Pancreas (tissue), 10 donors: Measurements from ENCODE around the gene DIP2C. TPM values are rescaled to one million over a fixed set of nuclear protein-coding genes. Genes with fewer than 3 reads are reported as not detected.

ENCODE experiments used
- ATAC-seq, 4 donors: fragments of 200-7000 bp; cut with Tn5 transposase; one replicate each; pipeline versions ENCODE4 v1.8.0 to v1.9.1; 2020; ENCODE audit warnings: mild to moderate bottlenecking in 4 of 4, moderate library complexity in 4 of 4
- DNase-seq, 6 donors: peaks; one replicate each; pipeline ENCODE4 v3.0.0-alpha.2; 2020
- FAIRE-seq: peaks from 2 replicates; lab custom pipeline; 2012; peaks lifted over from hg19 to GRCh38; lab: Jason Lieb, UNC
- H3K27ac ChIP-seq, 4 donors: fragments of 200-600 bp; sonication (generic); 1 replicate in 3 of 4; 2 replicates in 1 of 4; pipeline versions ENCODE4 v1.5.0 to v1.8.0; 2020
- H3K27me3 ChIP-seq, 4 donors: fragments of 200-600 bp; one replicate each; pipeline ENCODE4 v1.8.0; 2021
- H3K36me3 ChIP-seq, 3 donors: fragments of 200-600 bp; sonication (generic) in 1 of 3; one replicate each; pipeline versions ENCODE4 v1.5.0 to v1.8.0; 2020 to 2021
- H3K4me1 ChIP-seq, 3 donors: fragments of 200-600 bp; one replicate each; pipeline ENCODE4 v1.8.0; 2021
- H3K4me3 ChIP-seq, 4 donors: fragments of 200-600 bp; sonication (generic) in 2 of 4; one replicate each; pipeline versions ENCODE4 v1.5.0 to v1.8.0; 2020 to 2021
- H3K9me3 ChIP-seq, 4 donors: fragments of 200-600 bp; one replicate each; pipeline ENCODE4 v1.8.0; 2021
- WGBS, 2 donors: extraction: QIAGEN DNeasy Blood & Tissue Kit; methylation state at CpG; one replicate each; pipeline ENCODE4 v1.1.7; 2013; 5-methylcytosine and 5-hydroxymethylcytosine counted together
- intact Hi-C, 3 donors: fragments of 100-400 bp; cut with DNase I; formaldehyde crosslinking; loops; one replicate each; pipeline versions ENCODE4 v1.11.1 to v1.14.2; 2022
- polyA plus RNA-seq, 2 donors: library from polyadenylated mRNA; stranded (reverse); fragments of 200-250 nt; gene quantifications; one replicate each; pipeline ENCODE4 v1.2.3, GENCODE V29; 2013
- total RNA-seq, 6 donors: library from RNA; stranded (reverse); fragmentation: NEBNext Ultra II Directional in 4 of 6; extraction: Animal tissue kit (Norgen Biotek cat#: 25700) in 4 of 6; gene quantifications; one replicate each; pipeline versions ENCODE4 v1.2.1 to v1.2.4, GENCODE V29; 2021 to 2023
- TF ChIP-seq, protein P1 (sequence below), 4 donors: fragments of 200-600 bp; sonication (generic) in 3 of 4; IDR thresholded peaks; one replicate each; pipeline versions ENCODE4 v1.5.0 to v1.8.0; 2021; ENCODE audit warnings: antibody characterized with exemption in 4 of 4
- donor health status: healthy with polysubstance abuse.
- donor health status: DM: no; HTN: no; CAD: no; lungs with moderate emphysema.
- donor health status: DM: no; HTN: no; CAD: no.
- donor health status: control.
- donor health status: control.
- donor health status: Bipolar disorder and iron deficiency.
- donor health status: DM: yes; HTN: yes; CAD: no.
- donor health status: DM: no; HTN: no; CAD: no.
- donor health status: DM: no; HTN: no; CAD: no.
- donor health status: DM: yes; HTN: yes; CAD: no.

DIP2C gene
- total and polyA plus RNA-seq, 8 donors: 4.3 to 11.8 (median 7.3) TPM

DNA sequence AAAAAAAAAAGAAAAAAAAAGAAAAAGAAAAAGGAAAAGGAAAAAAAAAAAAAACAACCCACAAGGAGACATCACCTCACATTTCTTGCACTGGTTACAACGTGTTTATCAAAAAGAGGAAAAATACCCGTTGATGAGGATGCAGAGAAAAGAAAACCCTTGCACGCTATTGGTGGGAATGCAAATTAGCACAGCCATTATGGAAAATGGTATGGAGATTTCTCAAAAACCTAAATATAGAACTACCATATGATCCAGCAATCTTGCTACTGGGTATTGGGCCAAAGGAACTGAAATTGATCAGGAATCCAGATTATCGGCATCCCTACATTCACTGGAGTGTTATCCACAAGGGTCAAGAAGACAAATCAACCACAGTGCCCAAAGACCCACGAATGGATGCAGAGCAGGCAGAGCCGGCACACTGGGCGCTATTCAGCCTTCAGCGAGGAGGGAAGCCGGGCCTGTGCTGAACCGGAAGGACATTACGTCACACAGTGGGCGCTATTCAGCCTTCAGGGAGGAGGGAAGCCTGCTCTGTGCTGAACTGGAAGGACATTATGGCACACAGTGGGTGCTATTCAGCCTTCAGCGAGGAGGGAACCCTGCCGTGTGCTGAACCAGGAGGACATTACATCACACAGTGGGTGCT is 295.6 kb downstream of the DIP2C start:
- DNase-seq (no peak), ATAC-seq (no peak), FAIRE-seq (no peak)
- WGBS, 2 donors: 95% methylated on average over 14 of the region's 14 CpGs
- H3K27me3 ChIP-seq: no peaks in the 10 kb centered on the region
- H3K4me1 ChIP-seq: no peaks in the 10 kb centered on the region
- intact Hi-C loops: no loop called here
- no peak overlapping the region for H3K27ac ChIP-seq
- H3K9me3 ChIP-seq: no peaks in the 10 kb centered on the region
- peaks cover 0 to 10% (median 9%) of the 10 kb centered on the region in 3 donors for H3K36me3 ChIP-seq
- TF ChIP-seq, protein P1, sequence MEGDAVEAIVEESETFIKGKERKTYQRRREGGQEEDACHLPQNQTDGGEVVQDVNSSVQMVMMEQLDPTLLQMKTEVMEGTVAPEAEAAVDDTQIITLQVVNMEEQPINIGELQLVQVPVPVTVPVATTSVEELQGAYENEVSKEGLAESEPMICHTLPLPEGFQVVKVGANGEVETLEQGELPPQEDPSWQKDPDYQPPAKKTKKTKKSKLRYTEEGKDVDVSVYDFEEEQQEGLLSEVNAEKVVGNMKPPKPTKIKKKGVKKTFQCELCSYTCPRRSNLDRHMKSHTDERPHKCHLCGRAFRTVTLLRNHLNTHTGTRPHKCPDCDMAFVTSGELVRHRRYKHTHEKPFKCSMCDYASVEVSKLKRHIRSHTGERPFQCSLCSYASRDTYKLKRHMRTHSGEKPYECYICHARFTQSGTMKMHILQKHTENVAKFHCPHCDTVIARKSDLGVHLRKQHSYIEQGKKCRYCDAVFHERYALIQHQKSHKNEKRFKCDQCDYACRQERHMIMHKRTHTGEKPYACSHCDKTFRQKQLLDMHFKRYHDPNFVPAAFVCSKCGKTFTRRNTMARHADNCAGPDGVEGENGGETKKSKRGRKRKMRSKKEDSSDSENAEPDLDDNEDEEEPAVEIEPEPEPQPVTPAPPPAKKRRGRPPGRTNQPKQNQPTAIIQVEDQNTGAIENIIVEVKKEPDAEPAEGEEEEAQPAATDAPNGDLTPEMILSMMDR (IDR thresholded peaks at IDR 0.05): no peak
- no peak overlapping the region for H3K4me3 ChIP-seq

DNA sequence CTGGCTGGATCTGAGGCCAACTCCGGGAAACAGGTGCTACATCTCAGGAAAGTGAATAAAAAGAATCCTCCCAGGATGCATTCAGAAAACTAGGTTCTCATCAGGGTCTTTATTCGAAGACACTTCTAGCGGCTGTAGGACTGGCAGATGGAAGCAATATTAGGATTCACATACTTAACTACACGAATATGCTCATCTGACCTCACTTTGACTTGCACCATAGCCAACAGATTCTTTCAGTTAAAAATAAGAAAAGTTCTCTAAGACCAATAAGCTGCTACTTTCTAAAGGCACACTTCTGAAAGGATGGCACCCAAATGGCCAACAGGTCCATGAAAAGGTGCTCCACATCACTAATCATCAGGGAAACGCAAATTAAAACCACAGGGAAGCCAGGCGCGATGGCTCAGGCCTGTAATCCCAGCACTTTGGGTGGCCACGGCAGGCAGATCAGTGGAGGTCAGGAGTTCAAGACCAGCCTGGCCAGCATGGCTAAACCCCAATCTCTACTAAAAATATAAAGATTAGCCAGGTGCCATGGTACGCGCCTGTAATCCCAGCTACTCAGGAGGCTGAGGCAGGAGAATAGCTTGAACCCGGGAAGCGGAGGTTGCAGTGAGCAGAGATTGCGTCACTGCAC is 296.2 kb downstream of the DIP2C start:
- Histone ChIP-seq H3K4me3 (no peak overlapping the region), H3K27ac (no peak overlapping the region), H3K9me3 (no peaks in the 10 kb centered on the region), H3K4me1 (no peaks in the 10 kb centered on the region), H3K27me3 (no peaks in the 10 kb centered on the region), H3K36me3 (peaks cover 0 to 10% (median 9%) of the 10 kb centered on the region in 3 donors)
- TF ChIP-seq, protein P1 (IDR thresholded peaks at IDR 0.05): no peak
- DNase-seq (no peak), ATAC-seq (no peak), FAIRE-seq (no peak)
- WGBS, 2 donors: 95 to 96% methylated on average over 13 of the region's 13 CpGs
- intact Hi-C loops: no loop called here

DNA sequence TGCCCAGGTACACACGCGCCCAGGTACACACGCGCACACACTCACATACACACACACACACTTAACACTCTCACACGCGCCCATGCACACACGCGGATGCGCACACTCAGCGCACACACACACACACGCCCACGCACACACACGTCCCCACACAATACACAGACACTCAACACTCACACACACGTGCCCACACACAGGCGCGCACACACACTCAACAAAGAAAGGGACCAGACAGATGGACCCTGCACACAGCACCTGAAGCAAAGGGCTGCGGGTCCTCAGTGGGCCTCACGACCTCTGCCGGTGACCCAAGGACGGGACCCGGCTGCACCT is 296.8 kb downstream of the DIP2C start:
- DNase-seq (no peak), FAIRE-seq (no peak), ATAC-seq (no peak)
- Histone ChIP-seq H3K4me1 (no peaks in the 10 kb centered on the region), H3K4me3 (no peak overlapping the region), H3K36me3 (peaks cover 0 to 10% (median 9%) of the 10 kb centered on the region in 3 donors), H3K9me3 (no peaks in the 10 kb centered on the region), H3K27me3 (no peaks in the 10 kb centered on the region), H3K27ac (no peak overlapping the region)
- intact Hi-C loops: no loop called here
- WGBS, 2 donors: 90 to 93% methylated on average over 21 of the region's 21 CpGs
- TF ChIP-seq, protein P1 (IDR thresholded peaks at IDR 0.05): no peak

DNA sequence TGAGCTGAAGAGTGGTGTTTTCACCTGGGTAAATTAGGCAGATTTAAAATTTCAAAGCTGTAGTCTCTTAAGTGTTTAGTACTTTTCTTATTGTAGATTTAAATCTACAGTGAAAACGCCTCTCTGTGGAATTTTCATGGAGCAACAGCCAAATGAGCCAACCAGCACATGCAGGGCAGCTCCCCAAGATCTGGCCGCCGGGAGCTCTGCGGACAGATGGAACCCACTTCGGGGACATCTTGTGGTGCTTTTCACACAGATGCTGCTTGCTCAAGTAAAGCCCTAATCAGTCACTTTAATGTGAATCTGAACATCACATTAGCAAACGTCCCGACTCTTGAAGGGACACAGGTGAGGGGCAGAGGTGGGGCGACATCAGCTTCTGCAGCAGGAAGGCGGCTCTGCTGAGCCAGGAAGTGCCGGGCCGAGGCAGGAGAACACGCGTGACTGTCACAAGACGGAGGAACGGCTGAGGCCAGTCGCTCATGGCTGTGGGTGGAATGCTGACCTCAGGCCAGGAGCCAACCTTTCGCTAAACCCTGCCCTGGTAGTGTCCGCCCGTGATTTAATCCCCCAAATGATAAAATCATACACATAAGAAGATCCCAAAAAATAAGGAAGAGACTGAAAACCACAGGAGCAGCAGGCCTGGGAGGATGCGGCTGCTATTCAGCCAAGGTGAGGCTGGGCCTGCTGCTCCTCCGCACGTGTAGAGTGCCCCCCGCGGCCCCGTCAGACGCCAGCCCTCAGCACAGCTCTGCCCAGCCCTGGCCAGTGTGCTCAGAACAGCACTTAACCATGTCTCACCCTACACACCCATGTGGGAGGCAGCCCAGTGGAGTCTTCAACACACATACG is 297.4 kb downstream of the DIP2C start:
- DNase-seq (no peak), FAIRE-seq (no peak), ATAC-seq (peak in 1 of 4 donors; percentile 24)
- no peak overlapping the region for H3K4me3 ChIP-seq
- no peaks in the 10 kb centered on the region for H3K4me1 ChIP-seq
- TF ChIP-seq, protein P1 (IDR thresholded peaks at IDR 0.05): no peak
- WGBS, 2 donors: 89 to 90% methylated on average over 27 of the region's 27 CpGs
- intact Hi-C loops: no loop called here
- peaks cover 0 to 10% (median 9%) of the 10 kb centered on the region in 3 donors for H3K36me3 ChIP-seq
- no peak overlapping the region for H3K27ac ChIP-seq
- H3K9me3 ChIP-seq: no peaks in the 10 kb centered on the region
- no peaks in the 10 kb centered on the region for H3K27me3 ChIP-seq
